A673 (cell line): ENCODE measurements around the gene GRIN3A. TPM values are rescaled to one million over a fixed set of nuclear protein-coding genes. Genes with fewer than 3 reads are reported as not detected.
"Not testable (repeated sequence)": the region's sequence is repeated elsewhere in the genome, so short reads cannot be mapped to it uniquely, and the experiment has no call there.

ENCODE experiments used
- BruUV-seq: library from RNA; stranded (reverse); fragments of 400-500 nt; replicated peaks from 2 replicates; lab custom pipeline; 2021; lab: Mats Ljungman, UMichigan
- CTCF ChIA-PET: fragments of 300-600 bp; sonication (Branson Sonifier 250); formaldehyde crosslinking; loops from one replicate; lab custom pipeline; 2022; ENCODE audit warnings: antibody characterized with exemption; lab: Charles Lee
- POLR2A ChIA-PET: fragments of 300-600 bp; sonication (Branson Sonifier 250); formaldehyde crosslinking; loops from one replicate; lab custom pipeline; 2022; ENCODE audit warnings: antibody characterized with exemption; ENCODE audit not compliant: low non-redundant PET; lab: Charles Lee
- DNase-seq: peaks from one replicate; pipeline ENCODE4 v3.0.0-alpha.2; 2015; ENCODE audit warnings: low spot score
- H3K27ac ChIP-seq: fragments of 200-600 bp; sonication (generic); 2 replicates; pipeline ENCODE4 v1.5.1; 2016; ENCODE audit warnings: mixed run types, low read depth, mild to moderate bottlenecking, mixed read lengths, antibody characterized with exemption, low read length; ENCODE audit not compliant: poor library complexity, severe bottlenecking
- H3K27me3 ChIP-seq: fragments of 200-600 bp; sonication (generic); replicated peaks from 2 replicates; pipeline ENCODE4 v1.6.1; 2017; ENCODE audit warnings: mixed run types, low read depth, mild to moderate bottlenecking, mixed read lengths, antibody characterized with exemption, low read length; ENCODE audit not compliant: insufficient read depth, poor library complexity
- H3K36me3 ChIP-seq: fragments of 200-600 bp; sonication (generic); 2 replicates; pipeline ENCODE4 v1.6.1; 2016; ENCODE audit warnings: mixed run types, mild to moderate bottlenecking, mixed read lengths, antibody characterized with exemption, low read length; ENCODE audit not compliant: insufficient read depth, poor library complexity, severe bottlenecking
- H3K4me1 ChIP-seq: fragments of 200-600 bp; sonication (generic); 2 replicates; pipeline ENCODE4 v1.6.1; 2017; ENCODE audit warnings: mixed run types, mild to moderate bottlenecking, mixed read lengths, antibody characterized with exemption, low read length; ENCODE audit not compliant: insufficient read depth, poor library complexity, severe bottlenecking
- H3K4me3 ChIP-seq: fragments of 200-600 bp; sonication (generic); 2 replicates; pipeline ENCODE4 v1.5.1; 2016; ENCODE audit warnings: low read depth, mixed run types, mild to moderate bottlenecking, mixed read lengths, low read length; ENCODE audit not compliant: poor library complexity, severe bottlenecking
- H3K9me3 ChIP-seq: fragments of 200-600 bp; sonication (generic); 2 replicates; pipeline ENCODE4 v1.6.1; 2016; ENCODE audit warnings: mixed run types, low read depth, mild to moderate bottlenecking, mixed read lengths, antibody characterized with exemption, low read length; ENCODE audit not compliant: poor library complexity, severe bottlenecking
- CTCF ChIP-seq: fragments of 300-800, 200-600 bp; sonication (generic); conservative IDR thresholded peaks from 2 replicates; pipeline ENCODE4 v1.5.1; 2017; ENCODE audit warnings: low read depth, mild to moderate bottlenecking, antibody characterized with exemption, low read length, moderate library complexity, mixed read lengths
- EZH2 ChIP-seq: fragments of 200-600 bp; sonication (generic); IDR thresholded peaks from 2 replicates; pipeline ENCODE4 v1.6.1; 2017; ENCODE audit warnings: borderline replicate concordance, low read depth, mild to moderate bottlenecking, mixed read lengths, antibody characterized with exemption, low read length; ENCODE audit not compliant: poor library complexity, severe bottlenecking
- intact Hi-C: fragments of 100-400 bp; cut with micrococcal nuclease; formaldehyde crosslinking; loops from one replicate; pipeline ENCODE4 v1.10.0; 2022; ENCODE audit not compliant: unreplicated experiment
- total RNA-seq: library from RNA; stranded (reverse); gene quantifications from 2 replicates; pipeline ENCODE4 v1.2.3, GENCODE V29; 2021

The GRIN3A gene
- total RNA-seq, 1 experiment from 2014 or later: not detected

- no peak for DNase-seq
- no TSS peak for BruUV-seq
- POLR2A ChIA-PET: no interaction called here
- no peaks in the 10 kb centered on the region for H3K36me3 ChIP-seq
- H3K4me3 ChIP-seq: no peak overlapping the region
- H3K4me1 ChIP-seq: no peaks in the 10 kb centered on the region
- no peak for TF ChIP-seq EZH2
- no peak for TF ChIP-seq CTCF
- H3K9me3 ChIP-seq: no peaks in the 10 kb centered on the region
- intact Hi-C loops: no loop called here
- H3K27ac ChIP-seq: no peak overlapping the region
- H3K27me3 ChIP-seq: no peaks in the 10 kb centered on the region
- CTCF ChIA-PET: no interaction called here
Measured at GRCh38 chr9:101591787-101592446, 146.5 kb downstream of the GRIN3A start.

- BruUV-seq: no TSS peak
- Histone ChIP-seq H3K36me3 (no peaks in the 10 kb centered on the region), H3K27me3 (no peaks in the 10 kb centered on the region), H3K4me1 (no peaks in the 10 kb centered on the region), H3K27ac (no peak overlapping the region), H3K4me3 (no peak overlapping the region), H3K9me3 (no peaks in the 10 kb centered on the region)
- ChIA-PET POLR2A (no interaction called here), CTCF (no interaction called here)
- intact Hi-C loops: no loop called here
- DNase-seq: no peak
- no peak for TF ChIP-seq CTCF
- no peak for TF ChIP-seq EZH2
Measured at GRCh38 chr9:101590901-101591300, 147.5 kb downstream of the GRIN3A start.

GRCh38 chr9:101590074-101590473 is 148.4 kb downstream of the GRIN3A start:
- H3K4me3 ChIP-seq, H3K27ac ChIP-seq, H3K4me1 ChIP-seq, DNase-seq, CTCF ChIA-PET, POLR2A ChIA-PET, intact Hi-C loops, H3K36me3 ChIP-seq, H3K9me3 ChIP-seq, BruUV-seq, H3K27me3 ChIP-seq: not testable (repeated sequence)

- no peaks in the 10 kb centered on the region for H3K36me3 ChIP-seq
- intact Hi-C loops: no loop called here
- no peak overlapping the region for H3K27ac ChIP-seq
- CTCF ChIA-PET: no interaction called here
- BruUV-seq: no TSS peak
- H3K4me3 ChIP-seq: no peak overlapping the region
- DNase-seq: no peak
- no peaks in the 10 kb centered on the region for H3K9me3 ChIP-seq
- no peaks in the 10 kb centered on the region for H3K4me1 ChIP-seq
- POLR2A ChIA-PET: no interaction called here
- TF ChIP-seq EZH2 (no peak), CTCF (no peak)
- no peaks in the 10 kb centered on the region for H3K27me3 ChIP-seq
Measured at GRCh38 chr9:101587332-101588043, 151.0 kb downstream of the GRIN3A start.
